Rectal smooth muscle tissue (tissue), 1 donor: Measurements from ENCODE around the gene TRIM33.

Source experiments
- H3K27ac ChIP-seq: one replicate; pipeline ENCODE4 v1.7.0; 2013; ENCODE audit warnings: low read depth, low read length, inconsistent platforms
- H3K27me3 ChIP-seq: one replicate; pipeline ENCODE4 v1.7.0; 2013; ENCODE audit warnings: low read length; ENCODE audit not compliant: control insufficient read depth, insufficient read depth
- H3K36me3 ChIP-seq: one replicate; pipeline ENCODE4 v1.7.0; 2013; ENCODE audit warnings: low read length; ENCODE audit not compliant: control insufficient read depth, insufficient read depth
- H3K4me1 ChIP-seq: one replicate; pipeline ENCODE4 v1.7.0; 2013; ENCODE audit warnings: low read length; ENCODE audit not compliant: control insufficient read depth, insufficient read depth
- H3K4me3 ChIP-seq: one replicate; pipeline ENCODE4 v1.7.0; 2013; ENCODE audit warnings: low read length
- H3K9ac ChIP-seq: one replicate; pipeline ENCODE4 v1.7.0; 2013; ENCODE audit warnings: low read length

Gene TRIM33

DNA sequence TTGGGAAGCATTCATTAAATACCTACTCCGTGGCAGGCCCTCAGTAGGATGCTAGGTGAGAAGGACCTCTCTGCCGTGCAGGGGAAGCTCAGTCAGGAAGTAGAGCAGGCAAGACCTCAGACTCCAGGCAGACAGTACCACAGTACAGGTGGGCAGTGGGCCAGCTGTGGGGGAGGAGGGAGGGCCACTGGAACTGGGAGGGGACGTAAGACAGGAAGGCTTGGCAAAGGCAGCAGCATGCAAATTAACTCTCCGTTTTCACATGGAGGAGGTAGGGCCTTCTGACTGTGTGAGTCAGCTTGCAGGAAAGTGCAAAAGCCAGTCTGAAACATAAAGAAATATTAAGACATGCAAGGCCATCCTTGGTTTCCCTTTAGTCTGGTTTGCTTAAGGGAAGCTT lies 157.7 kb downstream of the TRIM33 start:
- H3K4me3 ChIP-seq, result no peak overlapping the region
- no peaks in the 10 kb centered on the region for H3K27me3 ChIP-seq
- H3K27ac ChIP-seq, result no peak overlapping the region
- peaks cover 5% of the 10 kb centered on the region for H3K4me1 ChIP-seq
- H3K9ac ChIP-seq, result no peak overlapping the region
- no peaks in the 10 kb centered on the region for H3K36me3 ChIP-seq

DNA sequence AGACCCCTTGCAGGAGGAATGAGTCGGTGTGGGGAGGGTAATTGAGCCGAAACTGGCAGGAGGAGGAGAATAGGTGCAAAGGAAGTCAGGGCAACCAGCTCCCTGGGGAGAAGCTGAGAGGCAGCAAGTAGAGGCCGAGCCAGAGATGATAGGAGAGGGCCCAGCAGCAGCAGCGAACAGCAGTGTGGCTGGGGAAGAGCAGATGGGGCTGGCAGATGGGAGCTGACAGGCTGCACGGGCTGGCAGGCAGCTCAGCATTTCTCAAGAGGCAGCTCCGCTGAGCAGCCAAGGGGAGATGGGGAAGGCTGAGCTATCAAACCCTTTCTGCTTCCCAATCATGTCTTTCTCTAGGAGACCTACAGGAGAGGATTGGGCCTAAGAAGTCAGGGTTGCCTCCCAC lies 158.2 kb downstream of the TRIM33 start:
- Histone ChIP-seq H3K27me3 (no peaks in the 10 kb centered on the region), H3K4me1 (peaks cover 5% of the 10 kb centered on the region), H3K9ac (no peak overlapping the region), H3K36me3 (no peaks in the 10 kb centered on the region), H3K4me3 (no peak overlapping the region), H3K27ac (no peak overlapping the region)

DNA sequence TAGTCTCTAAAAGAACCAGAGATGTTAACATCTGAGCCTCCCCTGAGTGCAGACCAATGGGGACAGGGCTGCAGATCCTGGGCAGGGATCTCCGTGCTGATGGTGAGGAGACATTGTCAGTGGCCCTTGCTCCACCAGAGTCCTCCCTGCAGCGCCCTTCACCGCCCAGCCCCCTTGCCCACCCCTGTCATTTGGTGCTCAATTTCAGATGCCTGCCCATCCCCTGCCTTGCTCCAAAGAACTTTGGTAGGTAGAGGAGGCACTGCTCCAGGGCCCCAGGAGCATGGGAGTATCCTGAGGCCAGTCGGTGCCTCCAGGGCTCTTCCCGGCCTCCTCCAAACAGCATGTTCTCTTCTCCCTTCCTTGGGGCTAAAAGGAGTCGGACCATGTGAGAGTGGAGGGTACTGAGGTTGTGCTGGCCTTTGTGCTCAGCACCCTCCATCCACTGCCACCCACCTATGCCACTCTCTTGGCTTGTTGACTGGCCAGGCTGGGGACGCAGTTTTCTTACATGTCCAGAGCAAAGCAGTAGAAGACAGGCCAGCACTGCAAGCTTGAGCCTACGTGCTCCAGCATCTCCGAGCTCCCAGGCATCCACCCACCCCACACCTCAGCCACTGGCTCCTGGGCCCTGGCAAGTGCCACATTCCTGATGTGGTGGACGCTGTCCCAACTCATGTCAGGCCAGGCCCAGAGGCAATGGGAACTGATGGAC lies 160.1 kb downstream of the TRIM33 start:
- Histone ChIP-seq H3K27ac (no peak overlapping the region), H3K36me3 (no peaks in the 10 kb centered on the region), H3K27me3 (no peaks in the 10 kb centered on the region), H3K4me1 (peaks cover 9% of the 10 kb centered on the region), H3K4me3 (no peak overlapping the region), H3K9ac (no peak overlapping the region)

DNA sequence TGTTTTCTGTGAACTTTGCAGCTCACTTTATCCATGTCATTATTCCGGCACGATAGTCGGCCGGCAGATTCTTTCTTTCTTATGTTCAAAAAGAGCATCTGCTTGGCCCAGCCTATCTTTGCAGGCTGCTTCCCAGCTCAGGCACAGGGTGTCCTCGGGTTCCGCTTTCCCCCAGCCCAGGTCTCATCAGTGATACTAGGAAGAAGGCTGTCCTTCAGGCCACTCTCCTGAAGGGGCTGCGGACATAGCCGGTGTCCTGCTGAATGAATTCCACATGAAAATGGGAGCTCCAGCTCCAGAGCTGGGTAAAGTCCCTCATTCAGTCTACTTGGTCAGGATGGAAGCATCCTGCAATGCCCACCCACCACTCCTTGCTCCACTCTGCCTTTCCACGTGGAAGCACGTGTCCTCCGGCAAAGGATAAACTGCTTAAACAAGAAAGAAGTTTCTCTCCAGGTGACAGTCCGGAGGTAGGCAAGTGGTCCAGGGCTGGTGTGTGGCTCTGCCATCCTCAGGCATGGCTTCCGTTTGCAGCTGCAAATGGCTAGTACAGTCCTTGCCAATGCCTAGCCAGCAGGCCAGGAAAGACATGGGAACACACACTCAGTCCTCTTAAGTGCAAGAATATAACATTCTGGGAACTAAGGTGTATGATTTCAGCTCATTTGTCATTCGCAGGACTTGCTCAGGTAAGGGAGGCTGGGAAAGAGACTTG lies 161.0 kb downstream of the TRIM33 start:
- no peak overlapping the region for H3K27ac ChIP-seq
- no peaks in the 10 kb centered on the region for H3K36me3 ChIP-seq
- no peaks in the 10 kb centered on the region for H3K27me3 ChIP-seq
- no peak overlapping the region for H3K4me3 ChIP-seq
- peaks cover 13% of the 10 kb centered on the region for H3K4me1 ChIP-seq
- H3K9ac ChIP-seq, result no peak overlapping the region

DNA sequence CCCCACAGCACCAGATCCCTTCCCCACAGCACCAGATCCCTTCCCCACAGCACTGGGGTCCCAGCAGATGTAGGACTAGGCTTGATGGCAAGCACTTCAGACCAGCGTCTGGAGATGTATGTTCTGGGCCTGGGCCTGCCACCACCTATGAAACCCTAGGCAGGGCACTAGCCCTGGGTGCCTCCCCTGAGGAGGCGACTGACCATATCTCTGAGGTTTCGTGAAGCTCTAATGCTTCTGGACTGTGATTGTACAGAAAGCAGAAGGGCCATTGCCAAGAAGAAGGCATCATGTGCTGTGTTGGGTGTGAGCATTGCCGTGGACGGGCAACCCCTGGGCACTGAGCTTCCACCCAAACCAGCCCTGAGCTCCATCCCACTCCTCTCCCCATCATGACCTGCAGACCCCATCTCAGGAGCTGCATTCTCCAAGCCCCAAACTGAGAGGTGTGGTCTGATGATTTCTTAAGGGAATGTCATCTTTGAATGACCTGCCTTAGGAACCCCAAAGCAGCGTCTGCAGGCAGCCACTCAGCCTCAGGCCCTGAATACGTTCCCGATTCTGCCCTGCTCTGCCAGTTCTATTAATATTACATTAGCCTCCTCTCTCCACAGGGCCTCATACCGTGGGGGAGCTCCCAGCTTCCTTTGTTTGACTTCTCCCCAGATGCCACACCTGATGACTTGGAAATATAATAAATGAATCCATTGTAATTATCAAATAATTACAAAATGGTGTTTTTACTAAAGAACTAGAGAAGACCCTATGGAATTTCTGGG lies 163.4 kb downstream of the TRIM33 start:
- no peak overlapping the region for H3K27ac ChIP-seq
- peaks cover 9% of the 10 kb centered on the region for H3K4me1 ChIP-seq
- H3K9ac ChIP-seq, result no peak overlapping the region
- H3K36me3 ChIP-seq, result no peaks in the 10 kb centered on the region
- no peak overlapping the region for H3K4me3 ChIP-seq
- H3K27me3 ChIP-seq, result no peaks in the 10 kb centered on the region

DNA sequence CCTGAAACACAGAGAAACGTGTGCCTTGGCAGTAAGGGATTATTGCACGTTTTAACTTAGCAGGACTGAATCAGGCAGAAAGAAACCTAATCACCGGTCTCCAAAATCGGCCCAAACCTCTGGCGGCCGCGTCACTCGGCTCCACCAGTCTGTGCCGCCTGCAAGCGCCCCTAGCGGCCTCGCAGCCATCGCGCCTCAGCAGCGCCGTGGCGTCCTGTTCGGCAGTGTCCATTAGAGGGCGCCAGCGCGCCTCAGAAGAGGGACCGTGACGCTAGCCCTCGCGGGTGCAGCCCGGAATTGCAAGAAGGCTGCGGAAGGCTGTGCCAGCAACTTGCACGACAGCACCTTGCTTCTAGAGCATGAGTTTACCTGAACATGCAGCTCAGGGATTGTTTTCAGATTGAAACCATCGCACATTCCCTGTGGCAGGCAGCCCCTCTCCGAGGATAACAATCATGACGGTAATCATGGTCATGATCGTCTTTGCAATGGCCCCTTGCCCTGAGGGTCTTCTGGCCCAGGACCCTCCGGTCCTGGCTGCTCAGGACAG lies 164.4 kb downstream of the TRIM33 start:
- H3K4me3 ChIP-seq, result peak overlapping the region; percentile 75
- peaks cover 9% of the 10 kb centered on the region for H3K4me1 ChIP-seq
- H3K36me3 ChIP-seq, result no peaks in the 10 kb centered on the region
- no peaks in the 10 kb centered on the region for H3K27me3 ChIP-seq
- H3K27ac ChIP-seq, result peak overlapping the region; percentile 88
- peak overlapping the region; percentile 59 for H3K9ac ChIP-seq

DNA sequence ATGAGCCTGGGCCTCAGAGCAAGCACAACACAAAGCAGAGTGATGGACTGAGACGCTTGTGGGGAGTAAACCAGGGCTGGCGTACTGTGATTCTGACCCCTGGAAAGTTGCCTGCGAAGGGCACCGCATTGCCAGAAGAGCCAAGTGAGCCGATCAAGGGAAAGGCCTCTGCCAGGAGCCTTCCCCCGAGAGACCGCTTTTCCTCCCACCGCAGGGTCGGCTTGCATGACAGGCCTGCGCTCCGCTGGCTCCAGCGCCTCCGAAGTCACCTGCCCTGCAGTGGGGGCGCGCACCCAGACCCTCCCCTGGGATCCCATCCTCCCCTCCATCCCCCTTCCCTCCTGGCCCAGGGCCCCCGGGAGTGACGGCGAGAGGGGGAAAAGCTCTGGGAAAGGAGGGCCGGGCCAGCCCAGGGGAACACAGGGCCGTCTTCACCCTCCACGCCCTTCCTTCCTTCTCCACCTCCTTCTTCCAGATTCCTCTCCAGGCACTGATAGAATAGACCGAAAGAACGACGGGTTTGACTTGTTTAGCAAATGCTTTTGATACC lies 165.0 kb downstream of the TRIM33 start:
- Histone ChIP-seq H3K36me3 (no peaks in the 10 kb centered on the region), H3K4me1 (peaks cover 9% of the 10 kb centered on the region), H3K4me3 (peak overlapping the region; percentile 75), H3K27me3 (no peaks in the 10 kb centered on the region), H3K27ac (peak overlapping the region; percentile 88), H3K9ac (peak overlapping the region; percentile 59)

DNA sequence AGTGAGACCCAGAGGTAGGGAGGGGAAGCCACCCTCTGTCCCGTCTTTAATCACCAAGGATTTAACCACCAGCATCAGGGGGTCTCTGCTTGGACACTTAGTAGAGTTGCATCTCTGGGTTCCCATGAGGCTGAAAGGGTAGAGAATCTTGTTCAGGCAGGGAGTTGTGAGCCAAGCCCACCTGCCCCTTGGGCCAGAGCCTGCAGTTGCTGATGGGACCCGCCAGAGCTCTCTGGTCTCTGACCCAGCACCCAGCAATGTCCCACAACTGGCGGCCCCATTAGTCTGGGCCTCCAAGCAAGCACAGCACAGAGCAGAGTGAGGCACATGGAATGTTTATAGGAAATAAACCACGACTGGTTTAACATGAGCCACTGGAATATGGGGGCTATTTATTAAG lies 166.3 kb downstream of the TRIM33 start:
- no peak overlapping the region for H3K9ac ChIP-seq
- peaks cover 9% of the 10 kb centered on the region for H3K4me1 ChIP-seq

More for the DNA sequence above, 166.3 kb downstream of the TRIM33 start:
- Histone ChIP-seq H3K27ac (no peak overlapping the region), H3K36me3 (no peaks in the 10 kb centered on the region), H3K4me3 (no peak overlapping the region), H3K27me3 (no peaks in the 10 kb centered on the region)
